ENCODE results near the gene METRN.

Gene METRN

GRCh38 chr16:761625-762513 lies 47.0 kb downstream of the METRN start:
- DNase-seq: no peak

DNA sequence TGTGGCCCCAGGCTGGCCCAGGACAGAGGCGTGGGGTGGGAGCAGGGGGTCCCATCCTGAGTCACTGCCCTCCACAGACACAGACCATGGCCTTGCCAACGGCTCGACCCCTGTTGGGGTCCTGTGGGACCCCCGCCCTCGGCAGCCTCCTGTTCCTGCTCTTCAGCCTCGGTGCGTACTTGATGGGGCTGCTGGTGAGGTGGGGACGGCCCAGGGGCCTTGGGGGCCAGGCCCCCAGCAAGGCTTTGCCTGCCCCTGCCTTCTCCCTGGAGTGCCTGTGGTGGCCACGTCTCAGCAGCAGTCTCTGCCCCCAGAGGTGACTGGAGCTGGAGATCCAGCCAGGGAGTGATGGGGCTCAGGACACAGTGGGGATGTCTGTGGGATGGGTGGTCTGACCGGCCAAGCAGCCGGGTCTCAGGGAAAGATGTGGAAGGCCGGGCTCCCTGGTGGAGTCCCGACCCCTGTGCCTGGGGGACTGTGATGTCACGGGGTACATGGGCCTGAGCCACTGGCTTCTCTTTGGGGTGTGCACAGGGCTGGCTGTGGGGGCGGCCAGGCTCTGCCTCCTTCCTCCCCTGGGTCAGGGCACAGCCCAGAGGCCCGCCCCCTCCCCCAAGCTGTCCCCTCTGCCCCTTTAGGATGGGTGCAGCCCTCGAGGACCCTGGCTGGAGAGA lies 47.8 kb downstream of the METRN start:
- no peak for DNase-seq

GRCh38 chr16:763369-764183 lies 48.7 kb downstream of the METRN start:
- DNase-seq: no peak

DNA sequence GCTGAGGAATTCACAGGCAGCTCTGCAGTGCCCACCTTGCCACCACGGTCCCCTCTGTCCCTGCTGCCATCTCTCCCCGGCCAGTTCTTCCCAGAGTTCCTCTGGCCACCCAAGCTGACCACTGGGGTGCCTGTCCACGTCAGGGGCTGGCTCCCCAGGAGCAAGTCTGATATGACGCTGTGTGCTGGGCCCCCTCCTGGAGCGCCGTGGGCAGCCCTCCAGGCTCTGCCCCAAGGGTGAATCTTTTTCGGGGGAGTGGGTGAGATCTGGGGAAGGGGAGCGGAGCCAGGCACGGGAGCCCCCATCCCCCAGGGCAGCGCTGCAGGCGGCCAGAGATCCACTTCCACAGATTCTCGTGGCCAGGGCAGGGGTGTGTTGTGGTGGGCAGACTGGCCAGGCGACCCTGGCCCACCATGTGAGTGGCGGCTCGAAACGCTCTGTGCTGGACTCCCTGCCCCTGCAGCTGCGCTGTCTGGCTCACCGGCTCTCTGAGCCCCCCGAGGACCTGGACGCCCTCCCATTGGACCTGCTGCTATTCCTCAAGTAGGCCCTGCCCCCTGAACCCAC lies 49.3 kb downstream of the METRN start:
- no peak for DNase-seq

- no peak for DNase-seq
Measured at GRCh38 chr16:764848-765487, 50.0 kb downstream of the METRN start.

DNA sequence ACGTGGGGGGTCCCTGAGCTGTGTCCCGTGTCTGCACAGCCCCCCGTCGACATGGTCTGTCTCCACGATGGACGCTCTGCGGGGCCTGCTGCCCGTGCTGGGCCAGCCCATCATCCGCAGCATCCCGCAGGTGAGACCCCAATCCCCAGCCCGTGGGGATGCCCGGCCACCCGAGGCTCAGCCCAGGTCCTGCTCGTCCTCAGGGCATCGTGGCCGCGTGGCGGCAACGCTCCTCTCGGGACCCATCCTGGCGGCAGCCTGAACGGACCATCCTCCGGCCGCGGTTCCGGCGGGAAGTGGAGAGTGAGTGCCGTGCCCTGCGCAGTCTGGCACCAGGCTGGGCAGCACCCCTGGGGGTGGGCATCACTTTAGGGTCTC lies 50.6 kb downstream of the METRN start:
- DNase-seq: no peak

- no peak for DNase-seq
Measured at GRCh38 chr16:766008-766819, 51.3 kb downstream of the METRN start.

GRCh38 chr16:766820-767640 lies 52.1 kb downstream of the METRN start:
- no peak for DNase-seq

GRCh38 chr16:767743-768235 lies 52.9 kb downstream of the METRN start:
- no peak for DNase-seq

DNA sequence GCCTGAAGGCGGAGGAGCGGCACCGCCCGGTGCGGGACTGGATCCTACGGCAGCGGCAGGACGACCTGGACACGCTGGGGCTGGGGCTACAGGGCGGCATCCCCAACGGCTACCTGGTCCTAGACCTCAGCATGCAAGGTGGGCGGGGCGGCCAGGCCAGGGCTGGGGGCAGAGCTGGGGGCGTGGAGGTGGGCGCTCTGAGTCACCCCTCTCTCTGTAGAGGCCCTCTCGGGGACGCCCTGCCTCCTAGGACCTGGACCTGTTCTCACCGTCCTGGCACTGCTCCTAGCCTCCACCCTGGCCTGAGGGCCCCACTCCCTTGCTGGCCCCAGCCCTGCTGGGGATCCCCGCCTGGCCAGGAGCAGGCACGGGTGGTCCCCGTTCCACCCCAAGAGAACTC lies 53.5 kb downstream of the METRN start:
- DNase-seq: no peak
